IPS DF 19.7 (cell line): Measurements from ENCODE around the gene C5orf34.
A peak's percentile ranks its signal among the peaks of the same experiment; 100 is the strongest.
"Not testable (repeated sequence)": the region's sequence is repeated elsewhere in the genome, so short reads cannot be mapped to it uniquely, and the experiment has no call there.

Experiments used
- DNase-seq: peaks from one replicate; pipeline ENCODE4 v3.0.0-alpha.2; 2013; ENCODE audit warnings: low read depth, low spot score

C5orf34 gene

DNA sequence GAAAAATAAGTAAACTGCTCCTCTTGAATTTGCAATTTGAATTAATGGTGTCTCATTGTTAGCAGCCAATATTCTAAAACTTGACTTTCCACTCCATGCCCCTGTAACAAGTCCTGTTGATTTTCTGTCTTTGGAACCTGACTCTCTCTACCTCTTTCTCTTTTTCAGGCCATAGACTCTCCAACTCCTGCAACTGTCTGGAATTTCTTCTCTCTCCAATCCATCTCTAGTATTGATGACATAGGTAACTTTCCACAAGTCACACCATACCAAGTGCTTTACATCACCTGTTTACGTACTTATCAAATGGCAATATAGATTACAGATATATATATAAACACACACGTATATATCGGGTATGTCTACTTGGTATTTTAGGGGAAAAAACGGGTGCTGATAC is 923 bp downstream of the C5orf34 start:
- no peak for DNase-seq

DNA sequence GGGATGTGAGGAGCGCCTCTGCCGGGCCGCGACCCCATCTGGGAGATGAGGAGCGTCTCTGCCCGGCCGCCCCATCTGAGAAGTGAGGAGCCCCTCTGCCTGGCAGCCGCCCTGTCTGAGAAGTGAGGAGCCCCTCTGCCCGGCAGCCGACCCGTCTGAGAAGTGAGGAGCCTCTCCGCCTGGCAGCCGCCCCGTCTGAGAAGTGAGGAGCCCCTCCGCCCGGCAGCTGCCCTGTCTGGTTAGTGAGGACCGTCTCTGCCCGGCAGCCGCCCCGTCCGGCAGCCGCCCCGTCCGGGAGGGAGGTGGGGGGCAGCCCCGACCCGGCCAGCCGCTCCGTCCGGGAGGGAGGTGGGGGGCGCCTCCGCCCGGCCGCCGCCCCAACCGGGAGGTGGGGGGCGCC is 3.9 kb downstream of the C5orf34 start:
- not testable (repeated sequence) for DNase-seq

DNA sequence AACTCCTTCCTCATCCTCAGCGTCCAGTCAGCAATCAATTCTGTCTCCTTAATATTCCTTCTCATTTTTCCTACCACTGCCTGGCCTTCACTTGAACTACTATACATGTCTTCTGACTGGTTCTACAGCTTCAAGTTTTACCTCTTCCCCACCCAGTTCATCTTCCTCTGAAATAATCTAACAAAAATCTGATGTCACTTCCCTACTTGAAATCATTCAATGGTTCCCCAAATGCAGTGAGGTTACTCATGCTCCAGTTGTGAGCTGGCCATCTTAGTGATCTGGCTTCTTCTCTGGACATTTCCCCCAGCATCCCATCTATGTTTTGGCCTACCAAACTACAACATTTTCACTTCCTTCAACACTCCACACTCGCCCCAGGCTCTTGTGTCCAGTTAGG is 16.4 kb downstream of the C5orf34 start:
- no peak for DNase-seq

DNA sequence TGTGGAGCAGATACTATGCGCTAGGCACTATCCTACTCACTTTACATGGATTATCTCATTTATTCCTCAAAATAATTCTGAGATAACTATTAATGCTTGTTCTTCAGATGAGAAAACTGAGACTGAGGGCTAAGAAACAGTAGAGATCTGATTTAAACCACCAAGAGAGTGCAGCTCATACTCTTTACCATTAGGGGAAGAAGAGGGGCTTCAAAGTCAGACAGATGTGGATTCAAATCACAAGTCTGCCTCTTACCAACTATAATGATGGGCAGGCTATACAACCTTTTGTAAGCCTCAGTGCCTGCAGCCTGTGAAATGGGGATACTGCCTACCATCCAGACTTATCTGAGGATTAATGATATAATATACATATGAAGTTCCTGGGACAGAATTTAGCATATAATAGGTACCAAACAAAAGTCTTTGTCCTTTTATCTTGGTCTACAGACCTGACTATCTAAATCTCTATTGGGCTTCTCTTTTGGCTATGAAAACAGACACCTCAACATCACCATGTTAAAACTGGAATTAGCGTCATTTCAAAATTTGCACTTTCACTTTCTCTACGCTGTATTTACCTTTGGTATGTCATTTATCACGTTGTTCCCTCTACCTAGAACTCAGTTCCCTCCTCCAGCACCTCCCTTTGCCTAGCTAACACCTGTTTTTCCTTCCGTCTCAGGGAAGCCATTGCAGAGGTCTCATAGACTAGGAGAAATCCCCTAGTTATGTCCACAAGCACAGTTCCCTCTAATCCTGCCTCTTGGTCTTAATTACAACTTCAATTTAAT is 17.4 kb downstream of the C5orf34 start:
- no peak for DNase-seq

DNA sequence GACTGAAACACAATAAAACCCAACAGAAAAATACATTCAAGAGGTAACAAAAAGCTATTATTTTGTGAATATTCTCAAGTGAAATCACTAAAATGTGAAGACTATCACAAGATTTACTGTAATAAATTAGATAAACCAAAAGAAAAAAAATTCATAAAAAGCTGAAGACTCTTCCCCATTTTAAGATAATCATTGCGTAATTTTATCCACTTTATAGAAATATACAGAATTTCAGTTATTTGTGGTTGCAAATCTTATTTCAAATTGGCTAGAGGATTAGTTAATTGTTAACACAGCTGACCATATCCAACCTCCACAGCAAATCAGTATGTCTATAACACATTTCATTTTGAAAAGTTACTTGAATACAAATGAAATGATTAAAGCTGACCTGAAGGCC is 23.6 kb downstream of the C5orf34 start:
- no peak for DNase-seq

DNA sequence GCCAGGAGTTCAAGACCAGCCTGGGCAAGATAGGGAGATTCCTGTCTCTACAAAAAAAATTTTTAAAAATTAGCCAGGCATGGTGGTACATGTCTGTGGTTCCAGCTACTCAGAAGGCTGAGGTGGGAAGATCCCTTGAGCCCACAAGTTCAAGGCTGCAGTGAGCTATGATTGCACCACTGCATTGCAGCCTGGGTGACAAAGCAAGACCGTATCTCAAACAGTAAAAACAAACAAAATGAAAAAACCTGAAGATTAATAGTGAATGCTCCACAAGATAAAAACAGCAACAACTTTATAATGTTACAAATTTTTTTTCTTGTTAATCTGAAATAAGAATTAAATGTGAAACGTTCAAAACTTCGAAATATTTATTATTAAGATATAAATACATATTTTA is 28.6 kb downstream of the C5orf34 start:
- DNase-seq: no peak

DNA sequence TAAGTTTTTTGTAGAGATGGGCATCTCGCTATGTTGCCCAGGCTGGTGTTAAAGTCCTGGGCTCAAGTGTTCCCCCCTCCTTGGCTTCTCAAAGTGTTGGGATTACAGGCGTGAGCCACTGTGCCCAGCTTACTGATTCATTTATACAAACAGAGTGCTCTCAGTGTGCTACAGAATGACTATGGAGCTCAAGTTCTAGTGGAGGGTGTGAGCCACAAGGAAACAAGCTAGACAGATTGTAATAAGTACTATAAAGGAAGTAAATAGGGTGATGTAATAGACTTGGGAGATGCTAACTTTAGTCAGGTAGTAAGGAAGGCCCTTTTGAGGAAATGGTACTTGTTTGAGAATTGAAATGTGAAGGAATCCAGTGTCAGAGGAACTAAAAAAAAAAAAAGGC is 29.5 kb downstream of the C5orf34 start:
- DNase-seq: no peak

DNA sequence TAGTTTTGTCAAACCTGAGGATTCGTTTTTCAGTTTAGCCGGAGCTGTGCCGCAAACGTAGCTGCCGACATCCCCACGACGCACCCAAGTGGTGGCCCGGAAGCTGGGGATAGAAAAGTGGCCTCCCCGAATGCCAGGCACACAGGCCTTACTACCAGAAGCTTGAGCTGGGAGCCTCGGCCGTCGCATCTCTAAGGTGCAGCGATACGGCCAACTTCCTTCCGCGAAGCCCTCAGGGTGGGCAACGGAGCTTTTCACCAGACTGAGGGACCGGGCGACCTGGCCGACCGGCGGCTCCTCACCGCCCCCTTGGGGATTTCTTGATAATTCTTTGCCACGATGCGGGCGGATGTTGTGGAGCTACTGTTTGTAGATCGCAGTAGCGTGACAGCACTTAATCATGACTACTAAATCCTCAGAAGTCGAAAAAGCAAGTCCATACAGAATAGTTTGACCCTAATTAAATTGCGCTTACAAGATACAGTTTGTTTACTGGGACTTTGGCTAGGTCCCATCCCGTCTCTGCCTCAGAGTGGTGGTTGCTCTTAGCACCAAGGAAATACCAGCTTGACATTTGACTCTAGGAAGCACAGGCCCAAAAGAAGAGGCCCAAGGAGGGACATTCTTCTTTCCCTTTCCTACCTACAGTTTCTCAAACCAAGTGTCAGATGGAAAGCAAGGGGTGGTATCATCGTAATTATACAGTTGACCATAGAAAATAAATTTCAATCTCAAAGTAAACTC is 30.7 kb downstream of the C5orf34 start:
- peak; percentile 9 for DNase-seq

DNA sequence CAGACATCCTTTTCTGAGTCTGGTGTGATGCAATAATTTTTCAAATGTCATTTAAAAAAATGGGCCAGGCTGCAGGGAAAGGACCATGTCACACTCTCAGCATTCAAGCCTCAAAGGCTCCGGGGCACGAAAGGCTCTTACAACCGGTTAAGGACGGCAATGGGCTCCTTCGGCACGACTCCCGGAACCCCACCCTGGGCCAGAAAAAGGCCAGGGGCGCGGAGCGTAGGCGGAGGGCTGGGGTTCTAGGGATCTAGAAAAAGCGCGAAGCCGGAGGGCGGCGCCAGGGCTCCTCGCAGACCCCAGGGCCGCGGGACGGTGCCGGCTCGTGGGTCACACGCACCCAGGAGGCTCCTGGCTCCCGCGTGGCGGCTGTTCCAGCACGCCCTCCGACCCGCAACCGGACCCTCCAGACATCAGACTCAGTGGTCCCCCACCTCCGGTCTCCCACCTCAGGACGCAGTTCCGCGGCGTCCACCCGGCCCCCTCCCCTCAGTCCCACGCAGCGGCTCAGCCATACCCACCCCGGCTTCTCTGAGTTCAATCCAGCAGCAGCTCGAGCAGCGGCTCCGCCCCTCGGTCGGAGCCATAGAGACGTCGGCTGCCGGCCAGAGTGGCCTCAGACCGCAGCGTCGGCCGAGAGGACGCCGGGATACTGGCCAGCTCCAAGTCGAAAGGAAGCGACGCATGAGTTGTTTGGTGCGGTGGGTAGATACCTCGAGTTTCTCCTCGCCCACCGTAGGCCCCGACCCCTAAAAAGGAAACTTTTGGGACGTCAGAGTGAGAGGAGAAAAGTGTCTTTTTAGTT is 31.4 kb downstream of the C5orf34 start, which contains the start of gene TMEM267:
TSS of gene TMEM267 (minus strand) at position 568 of the 808 bp plus-strand sequence. CDS start 29,896 bp downstream, outside the sequence.
- DNase-seq: peak; percentile 73

DNA sequence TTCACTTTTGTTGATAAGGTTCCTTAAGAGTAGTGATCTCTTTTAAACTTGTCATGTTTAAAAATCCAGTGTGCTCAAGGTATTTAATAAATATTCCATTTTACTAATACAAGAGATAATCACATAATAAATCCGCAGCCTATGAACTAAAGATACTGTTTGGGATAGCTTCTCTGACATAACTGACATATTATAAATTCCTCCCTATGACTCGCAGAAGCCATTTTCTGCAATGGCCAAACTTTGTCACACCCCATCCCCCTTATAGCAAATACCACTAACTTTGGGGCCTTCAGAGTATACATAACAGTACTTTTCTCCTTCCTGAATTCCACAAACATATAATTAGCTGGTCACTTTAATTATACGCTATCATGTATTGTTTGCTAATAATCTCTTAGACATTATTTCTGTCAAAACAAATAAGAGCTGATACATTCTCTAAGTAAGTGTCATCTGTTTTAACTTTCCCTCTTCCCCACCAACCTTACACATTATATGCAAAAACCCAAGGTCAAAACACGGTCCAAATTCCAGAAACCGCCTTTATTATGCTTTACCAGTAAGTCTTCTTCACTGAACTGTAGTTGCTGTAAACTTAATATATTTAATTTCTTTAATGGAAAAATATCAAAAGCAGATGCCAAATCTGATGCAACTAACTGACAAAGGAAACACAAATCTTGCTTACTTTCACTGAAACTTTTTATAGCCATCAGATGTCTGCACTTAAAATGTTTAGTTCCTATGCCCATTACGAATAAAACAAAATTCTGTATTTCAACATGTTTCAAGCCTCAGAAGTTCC is 32.3 kb downstream of the C5orf34 start:
- DNase-seq: no peak

DNA sequence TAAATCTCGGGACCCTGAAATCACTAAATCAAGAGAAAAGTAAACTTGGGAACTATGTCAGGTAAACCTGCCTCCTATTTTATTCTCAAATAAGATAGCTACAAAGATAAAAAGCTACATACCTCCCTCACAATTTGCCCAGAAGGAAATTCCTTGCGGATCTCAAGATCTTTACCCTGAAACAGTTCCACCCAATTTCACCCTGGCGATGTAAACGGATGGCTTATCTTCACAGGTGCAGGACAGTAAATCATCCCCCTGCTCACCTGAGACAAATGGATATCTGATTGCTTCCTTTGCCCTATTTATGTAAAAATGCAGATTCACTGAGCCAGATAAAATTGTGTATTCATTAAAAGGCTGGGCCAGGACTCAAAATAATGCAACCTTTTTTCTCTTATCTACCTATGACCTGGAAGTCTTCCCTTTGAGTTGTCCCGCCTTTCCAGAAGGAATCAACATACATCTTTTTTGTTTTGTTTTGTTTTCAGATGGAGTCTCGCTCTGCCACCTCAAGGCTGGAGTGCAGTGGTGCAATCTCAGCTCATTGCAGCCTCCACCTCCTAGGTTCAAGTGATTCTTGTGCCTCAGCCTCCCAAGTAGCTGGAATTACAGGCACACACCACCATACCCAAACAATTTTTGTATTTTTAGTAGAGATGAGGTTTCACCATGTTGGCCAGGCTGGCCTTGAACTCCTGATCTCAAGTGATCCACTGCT is 45.1 kb downstream of the C5orf34 start:
- no peak for DNase-seq

DNA sequence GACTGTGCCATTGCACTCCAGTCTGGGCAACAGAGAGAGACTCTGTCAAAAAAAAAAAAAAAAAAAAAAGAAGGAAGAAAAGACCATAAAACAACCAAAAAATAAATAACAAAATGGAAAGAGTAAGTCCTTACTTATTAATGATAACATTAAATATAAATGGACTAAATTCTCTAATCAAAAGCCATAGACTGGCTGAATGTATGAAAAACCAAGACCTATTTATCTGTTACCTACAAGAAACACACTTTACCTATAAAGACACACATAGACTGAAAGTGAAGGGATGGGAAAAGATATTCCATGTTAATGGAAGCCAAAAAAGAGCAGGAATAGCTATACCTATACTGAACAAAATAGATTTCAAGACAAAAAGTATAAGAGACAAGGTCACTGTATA is 47.8 kb downstream of the C5orf34 start:
- no peak for DNase-seq

DNA sequence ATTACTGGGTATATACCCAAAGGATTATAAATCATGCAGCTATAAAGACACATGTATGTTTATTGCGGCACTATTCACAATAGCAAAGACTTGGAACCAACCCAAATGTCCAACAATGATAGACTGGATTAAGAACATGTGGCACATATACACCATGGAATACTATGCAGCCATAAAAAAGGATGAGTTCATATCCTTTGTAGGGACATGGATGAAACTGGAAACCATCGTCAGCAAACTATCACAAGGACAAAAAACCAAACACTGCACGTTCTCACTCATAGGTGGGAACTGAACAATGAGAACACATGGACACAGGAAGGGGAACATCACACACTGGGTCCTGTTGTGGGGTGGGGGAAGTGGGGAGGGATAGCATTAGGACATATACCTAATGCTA is 49.5 kb downstream of the C5orf34 start:
- not testable (repeated sequence) for DNase-seq

DNA sequence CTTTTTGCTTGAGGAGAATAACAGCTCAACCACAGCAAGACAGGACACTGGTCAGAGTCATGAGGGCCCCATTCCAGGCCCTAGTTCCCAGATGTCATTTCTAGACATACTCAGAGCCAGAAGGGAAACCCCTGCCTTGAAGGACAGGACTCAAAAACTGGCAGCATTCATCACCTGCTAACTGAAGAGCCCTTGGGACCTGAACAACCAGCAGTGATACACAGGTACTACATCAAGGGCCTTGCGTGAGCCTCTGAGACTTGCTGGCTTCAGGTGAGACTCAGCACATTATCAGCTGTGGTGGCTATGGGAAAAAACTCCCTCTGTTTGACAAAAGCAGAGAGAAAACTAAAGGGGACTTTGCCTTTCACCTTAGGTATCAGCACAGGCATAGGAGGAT is 53.9 kb downstream of the C5orf34 start:
- DNase-seq: no peak

DNA sequence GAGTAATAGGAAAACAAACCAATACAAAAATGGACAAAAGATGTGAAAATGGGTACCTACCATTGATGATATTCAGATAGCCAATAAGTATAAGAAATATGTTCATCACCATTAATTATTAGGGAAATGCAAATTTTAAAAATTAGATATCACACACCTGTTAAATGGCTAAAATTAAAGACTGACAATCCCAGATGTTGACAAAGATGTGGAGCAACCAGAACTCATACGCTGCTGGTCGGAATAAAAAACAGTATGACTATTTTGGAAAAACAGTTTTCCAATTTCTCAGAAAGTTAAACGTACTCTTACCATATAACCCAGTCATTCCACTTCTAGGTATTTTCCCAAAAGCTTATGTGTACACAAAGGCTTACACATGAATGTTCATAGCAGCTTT is 58.4 kb downstream of the C5orf34 start:
- DNase-seq: no peak

DNA sequence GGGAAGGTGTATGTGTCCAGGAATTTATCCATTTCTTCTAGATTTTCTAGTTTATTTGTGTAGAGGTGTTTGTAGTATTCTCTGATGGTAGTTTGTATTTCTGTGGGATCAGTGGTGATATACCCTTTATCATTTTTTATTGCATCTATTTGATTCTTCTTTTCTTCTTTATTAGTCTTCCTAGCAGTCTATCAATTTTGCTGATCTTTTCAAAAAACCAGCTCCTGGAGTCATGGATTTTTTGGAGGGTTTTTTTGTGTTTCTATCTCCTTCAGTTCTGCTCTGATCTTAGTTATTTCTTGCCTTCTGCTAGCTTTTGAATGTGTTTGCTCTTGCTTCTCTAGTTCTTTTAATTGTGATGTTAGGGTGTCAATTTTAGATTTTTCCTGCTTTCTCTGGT is 73.4 kb downstream of the C5orf34 start:
- DNase-seq: not testable (repeated sequence)

DNA sequence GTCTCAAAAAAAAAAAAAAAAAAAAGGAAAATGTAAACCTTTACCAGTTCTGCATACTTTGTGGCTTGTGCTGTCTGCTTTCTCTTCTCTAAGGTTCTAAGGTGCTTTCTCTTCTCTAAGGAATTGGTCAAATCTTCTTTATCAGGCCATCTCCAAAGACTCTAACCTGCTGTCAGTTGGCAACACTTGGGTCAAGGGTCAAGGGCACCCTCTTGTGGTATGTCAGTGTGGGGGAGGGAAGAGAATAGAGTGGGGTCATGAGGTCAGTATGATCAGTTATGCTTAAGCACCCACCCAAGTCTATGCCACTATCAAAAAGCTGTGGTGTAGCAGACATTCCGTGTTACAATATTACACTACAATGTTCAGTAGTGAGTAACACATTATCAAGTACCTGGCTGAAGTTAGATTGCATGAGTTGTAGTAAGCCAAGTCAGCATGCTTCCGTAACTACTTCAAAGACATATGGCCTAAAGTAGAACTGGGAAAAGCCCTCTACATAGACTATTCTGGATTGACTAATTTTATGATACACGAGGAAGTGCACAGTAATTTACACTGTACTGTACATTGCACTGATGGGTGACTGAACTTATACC is 77.8 kb downstream of the C5orf34 start:
- no peak for DNase-seq
